ENCODE measurements around the gene RNF26.
"Not testable (repeated sequence)": the region's sequence is repeated elsewhere in the genome, so short reads cannot be mapped to it uniquely, and the experiment has no call there.

RNF26 gene

DNA sequence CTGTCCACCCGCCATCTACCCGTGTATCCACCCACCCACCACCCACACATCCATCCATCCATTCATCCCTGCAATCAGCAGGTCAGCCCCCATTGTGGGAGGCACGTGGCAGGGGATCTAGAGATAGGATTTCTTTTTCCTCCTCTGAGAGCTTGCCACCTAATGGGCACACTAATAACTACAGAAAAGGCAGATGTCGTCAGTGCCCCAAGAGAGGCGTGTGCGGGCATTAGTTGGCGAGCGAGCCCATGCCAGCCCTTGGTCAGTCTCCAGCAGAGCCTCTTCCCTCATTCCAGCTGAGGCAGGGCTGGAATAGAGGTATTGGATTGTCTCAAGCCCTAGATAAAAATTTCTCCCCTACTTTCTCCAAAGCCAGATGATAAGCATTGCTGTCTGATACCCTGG, 37.5 kb downstream of the RNF26 start:
- DNase-seq (ENCODE audit: low read depth), result no peak

DNA sequence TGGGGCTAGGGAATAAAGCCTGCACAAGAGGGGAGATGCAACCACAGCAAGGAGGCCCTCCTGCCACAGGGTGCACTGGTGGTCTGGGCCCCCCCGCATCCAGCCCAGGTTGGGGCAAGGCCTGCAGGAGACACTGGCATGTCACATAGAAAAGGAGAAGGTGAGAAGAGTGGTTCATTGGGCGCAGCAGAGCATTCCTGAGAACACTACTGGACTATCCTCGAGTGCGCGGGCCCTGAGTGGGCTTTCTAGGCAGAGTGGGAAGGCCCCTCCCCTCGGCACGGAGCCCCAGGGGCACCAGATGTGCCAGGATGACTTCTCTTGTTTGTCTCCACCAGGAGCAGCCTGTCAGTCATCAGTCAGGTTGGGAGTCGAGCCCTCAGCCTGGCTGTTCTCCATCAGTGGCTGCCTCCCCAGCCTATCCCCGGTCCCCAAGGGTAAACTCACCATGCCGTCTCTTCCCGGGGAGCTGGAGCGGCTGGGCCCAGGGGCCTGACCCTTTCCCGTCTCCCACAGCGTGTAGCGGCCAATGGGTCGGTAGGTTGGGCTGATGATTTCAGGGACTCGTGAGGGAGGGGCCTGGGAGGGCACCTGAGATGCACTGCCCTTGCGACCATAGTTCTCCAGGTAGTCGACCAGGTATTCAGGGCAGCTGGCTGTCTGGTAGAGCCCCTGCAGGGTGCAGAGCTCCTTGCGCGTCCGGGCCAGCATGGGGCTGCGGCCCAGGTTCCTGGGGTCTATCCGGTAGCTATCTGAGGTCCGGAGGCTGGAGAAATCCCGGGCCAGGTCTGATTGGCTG, 38.1 kb downstream of the RNF26 start:
- DNase-seq (ENCODE audit: low read depth), result no peak

DNA sequence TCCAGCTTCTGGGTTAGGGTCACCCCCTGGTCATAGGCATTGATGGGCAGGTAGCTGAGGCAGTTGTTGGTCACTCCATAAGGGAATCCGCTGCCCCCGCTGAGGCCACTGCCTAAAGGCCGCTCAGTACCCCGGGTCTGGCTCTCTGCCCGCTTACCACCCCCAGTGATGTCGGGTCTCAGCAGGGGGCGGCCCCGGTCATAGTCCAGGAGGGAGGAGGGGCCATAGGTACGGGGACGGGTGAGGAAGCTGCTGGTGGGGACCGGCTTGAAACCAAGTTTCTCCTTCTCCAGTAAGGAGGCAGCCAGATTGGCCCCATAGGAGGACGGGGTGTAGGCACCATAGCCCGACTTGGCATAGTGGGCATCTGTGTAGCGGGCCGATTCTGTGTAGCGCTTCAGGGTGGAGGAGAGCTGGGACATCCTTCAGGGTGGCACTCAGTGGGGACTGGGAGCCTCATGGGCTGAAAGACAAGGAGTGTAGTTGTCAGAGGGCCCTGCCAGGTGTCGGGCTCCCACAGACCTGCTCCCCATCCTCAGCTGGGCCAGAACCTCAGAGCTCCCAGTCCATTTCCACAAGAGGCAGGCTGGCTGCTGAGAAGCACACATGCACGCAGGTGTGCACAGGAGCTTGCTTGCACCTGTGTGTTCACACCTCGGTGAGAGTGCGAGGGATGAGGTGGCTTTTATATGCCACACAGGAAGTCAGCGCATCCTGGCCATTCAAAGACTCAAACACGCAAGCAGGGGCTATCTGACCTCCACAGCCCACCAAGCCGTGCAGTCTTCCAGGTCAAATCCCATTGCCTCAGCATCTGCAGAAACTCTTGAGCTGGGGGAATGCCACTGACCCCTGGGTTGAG, 39.0 kb downstream of the RNF26 start:
- no peak for DNase-seq (ENCODE audit: low read depth)

DNA sequence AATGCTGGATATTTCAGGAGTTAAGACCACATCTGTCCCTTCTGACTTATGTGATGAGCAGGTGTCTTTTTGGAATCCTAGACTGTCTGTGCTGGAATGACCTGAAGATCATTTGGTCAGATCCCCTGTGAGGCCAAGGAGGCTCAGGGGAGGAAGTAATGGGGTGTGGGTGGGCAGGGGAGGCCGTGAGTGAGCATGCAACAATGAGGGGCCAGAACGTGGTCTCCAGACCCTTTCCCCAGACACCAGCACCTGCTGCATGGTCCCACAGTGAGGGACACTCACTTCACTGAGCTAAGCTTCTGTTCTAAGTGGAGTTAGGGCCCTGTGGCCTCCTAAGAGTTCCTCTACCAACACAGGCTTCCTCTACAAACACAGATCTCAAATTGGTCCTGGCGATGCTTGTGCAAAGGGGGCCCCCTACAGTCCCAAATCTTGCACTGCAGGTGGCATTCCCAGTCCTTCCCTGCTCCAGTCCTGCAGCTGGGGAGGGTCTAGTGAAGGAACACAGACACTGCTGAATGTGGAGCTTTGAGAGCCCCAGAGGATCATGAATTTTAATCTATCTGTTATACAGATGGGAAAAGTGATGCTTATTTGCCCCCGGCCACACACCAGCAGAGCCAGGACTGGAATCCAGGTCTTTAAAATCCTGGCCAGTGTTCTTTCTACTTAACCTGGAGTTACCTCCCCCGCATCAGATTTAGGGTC, 39.7 kb downstream of the RNF26 start:
- DNase-seq (ENCODE audit: low read depth), result peak; percentile 77

- DNase-seq (ENCODE audit: low read depth), result no peak
Observed at GRCh38 chr11:119374632-119375336, 40.5 kb downstream of the RNF26 start.

DNA sequence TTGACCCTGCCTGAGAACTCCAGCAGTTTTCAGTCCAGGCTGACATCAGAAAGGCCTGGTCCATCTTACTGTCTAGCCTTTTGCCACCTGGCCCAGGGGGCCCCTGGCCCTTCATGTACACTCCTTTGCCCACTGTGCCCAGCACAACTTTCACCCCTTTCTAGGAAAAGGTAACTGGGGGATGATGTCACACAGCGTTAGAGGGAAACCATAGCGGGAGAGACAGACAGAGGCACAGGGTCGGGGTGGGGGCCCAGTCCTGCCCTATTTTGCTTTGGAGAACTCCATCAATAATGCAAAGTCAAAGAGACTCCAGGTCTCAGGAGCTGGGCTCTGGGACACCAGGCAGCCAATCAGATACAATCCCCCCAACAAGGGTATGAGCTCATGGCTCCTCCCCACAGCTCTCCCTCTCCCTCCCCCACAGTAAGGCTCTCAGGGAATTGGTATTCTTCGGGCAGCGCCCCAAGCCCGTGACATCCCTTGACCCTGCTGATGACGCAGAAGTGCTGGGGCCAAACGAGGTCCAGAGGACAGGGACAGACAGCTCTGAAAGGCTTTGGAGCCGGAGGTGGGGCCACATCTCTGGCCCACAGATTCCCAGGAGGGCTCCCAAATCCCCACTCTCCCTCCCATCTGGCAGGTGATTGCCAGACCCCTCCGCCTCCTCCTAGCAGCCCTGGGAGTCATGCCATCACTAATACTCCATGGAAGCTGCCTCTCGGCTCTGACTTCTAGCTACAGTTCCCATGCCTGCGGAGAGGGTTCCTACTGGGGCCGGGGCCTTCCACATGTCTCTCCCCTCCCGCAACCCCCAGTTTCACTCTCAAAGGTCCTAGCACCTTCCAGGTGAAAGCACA, 41.2 kb downstream of the RNF26 start:
- DNase-seq (ENCODE audit: low read depth), result peak; percentile 80

DNA sequence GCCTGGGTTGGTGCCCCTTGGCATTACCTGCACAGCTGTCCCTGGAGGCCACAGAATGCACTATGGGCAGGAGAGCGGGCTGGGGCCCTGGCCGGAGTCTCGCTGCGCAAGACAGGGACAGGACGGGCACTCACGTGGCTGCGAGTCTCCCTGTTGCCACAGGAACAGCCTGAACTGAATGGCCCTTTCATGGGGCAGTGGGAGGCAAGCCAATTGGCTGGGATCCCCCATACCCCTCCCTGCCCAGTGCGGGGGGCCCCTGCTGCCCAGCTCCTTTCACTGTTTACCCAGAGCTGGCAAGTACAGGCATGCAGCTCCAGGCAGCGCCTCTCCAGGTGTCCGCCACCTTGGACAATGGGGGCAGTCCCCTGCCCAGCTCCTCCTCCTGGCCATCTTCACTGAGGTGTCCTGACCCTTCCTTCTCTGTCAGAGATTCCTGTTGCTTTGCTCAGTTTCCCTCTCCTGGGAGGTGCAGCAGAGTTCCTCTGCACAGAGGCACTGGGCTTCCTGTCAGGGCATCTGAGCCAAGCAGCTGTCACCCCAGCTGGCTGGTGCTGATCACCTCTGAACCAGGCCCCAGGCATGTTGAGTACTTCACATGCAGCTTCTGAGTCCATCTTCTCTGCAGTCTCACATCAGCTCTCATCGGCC, 42.0 kb downstream of the RNF26 start:
- DNase-seq (ENCODE audit: low read depth), result no peak

DNA sequence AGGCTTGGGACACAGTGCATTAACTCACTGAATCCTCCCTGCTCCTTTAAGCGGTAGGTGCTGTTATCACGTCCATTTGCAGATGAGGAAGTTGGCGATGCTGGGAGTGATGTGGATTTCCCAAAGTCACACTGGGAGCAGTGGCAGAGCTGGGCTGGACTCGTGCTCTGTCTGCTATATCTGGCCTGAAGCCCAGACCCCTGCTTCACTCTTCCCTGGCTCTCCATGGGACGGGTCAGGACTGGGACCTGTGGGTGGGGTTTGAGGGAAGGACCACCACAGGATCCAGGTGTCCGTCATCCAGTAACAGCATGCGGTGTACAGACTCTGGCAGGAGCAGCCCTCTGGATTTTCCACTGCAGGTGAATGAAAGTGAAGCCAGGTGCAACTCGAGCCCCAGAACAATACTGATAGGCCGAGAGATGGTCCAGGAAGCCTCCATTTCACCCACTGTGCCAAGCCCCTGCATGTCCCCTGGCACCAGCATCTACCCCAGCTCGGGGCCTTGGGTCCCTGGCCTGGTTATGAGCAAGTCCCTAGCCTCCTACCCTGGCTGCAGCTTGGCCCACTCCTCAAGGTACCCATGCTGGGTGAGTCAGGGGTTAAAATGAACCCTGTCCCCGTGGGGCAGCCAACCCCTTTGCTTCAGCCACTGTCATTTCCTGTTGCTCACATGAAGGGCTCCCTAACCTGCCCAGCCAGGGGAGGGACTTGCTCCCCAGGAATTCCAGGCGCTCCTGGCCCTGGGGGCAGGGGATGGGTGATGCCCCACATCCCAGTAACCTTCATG, 43.0 kb downstream of the RNF26 start:
- no peak for DNase-seq (ENCODE audit: low read depth)

DNA sequence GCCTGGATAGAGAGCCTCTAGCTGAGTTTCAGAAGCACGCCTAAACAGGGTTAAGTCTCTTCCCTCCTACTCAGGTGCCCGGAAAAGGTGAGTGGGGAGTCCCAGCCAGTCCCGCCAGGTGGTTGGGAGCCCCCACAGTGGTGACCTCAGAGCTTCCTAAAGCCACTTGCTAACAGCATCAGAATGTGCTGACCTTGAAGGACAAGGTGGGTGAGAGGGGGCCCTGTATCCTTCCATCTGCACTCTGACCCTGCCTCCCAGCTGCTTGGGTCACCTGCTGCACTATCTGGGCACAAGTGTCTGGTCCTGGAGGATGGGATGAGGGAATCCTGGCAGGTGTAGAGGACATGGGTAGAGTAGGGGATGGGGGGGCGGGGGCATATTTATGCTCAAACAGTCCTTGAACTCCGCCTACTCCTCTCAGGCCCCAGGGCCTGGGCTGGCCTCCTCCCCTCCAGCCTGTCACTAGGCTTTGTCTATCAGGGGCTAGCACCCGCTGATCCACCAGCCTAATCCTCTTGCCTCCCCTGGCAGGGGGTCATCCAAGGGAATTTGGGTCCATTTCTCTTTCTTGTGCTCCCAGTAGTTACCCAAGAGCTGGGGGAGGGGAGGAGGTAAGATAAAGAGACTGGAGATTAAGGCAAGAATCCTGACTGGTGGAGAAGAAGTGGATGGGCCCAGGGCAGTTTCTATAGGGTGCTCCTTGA, 43.8 kb downstream of the RNF26 start:
- no peak for DNase-seq (ENCODE audit: low read depth)

- DNase-seq (ENCODE audit: low read depth), result no peak
Observed at GRCh38 chr11:119378851-119379465, 44.6 kb downstream of the RNF26 start.

DNA sequence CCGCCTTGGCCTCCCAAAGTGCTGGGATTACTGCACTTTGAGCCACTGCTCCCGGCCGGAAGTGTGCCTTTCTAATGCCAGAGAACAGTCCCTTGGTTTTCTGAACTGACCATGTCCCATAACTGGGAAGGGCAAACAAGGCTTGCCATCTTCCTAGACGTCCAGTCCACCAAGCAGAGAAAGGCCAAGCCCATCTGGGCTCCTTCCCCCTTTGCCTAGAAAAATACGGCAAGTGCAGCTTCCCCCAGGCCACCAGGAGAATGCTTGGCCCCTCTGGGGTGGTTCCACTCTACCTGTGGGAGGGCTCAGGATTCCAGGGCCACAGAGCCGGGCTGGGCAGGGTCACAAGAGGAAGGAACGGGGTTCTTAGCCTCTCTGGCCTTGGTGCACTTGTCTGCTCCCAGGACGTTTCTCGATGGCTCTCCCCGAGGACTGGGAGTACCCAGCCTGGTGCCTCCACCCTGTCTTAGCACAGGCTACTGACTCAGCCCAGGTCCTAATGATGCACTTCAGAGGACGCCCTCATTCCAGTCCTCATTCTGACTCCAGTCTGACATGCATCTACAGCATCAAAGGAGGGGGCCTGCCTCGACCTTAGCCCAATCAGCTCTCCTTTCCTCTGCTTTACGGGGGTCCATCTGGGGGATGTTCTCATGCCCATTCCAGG, 46.0 kb downstream of the RNF26 start:
- DNase-seq (ENCODE audit: low read depth), result no peak

DNA sequence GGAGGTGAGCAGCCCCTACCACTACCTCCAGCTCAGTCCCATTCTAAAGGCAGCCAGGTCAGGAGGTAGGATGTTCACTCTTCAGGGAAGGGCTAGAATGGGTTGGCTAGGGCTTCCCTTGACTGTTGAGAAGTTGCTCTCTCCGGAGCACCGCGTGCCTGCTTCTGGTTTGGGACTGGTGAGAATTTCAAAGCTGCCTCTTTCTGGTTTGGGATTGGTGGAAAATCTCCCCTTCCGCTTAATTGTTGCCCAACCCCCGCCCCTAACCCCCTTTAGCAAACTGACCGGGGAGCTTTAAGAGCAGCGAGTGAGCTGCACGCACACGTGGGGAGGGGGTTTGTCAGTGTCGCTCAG, 46.5 kb downstream of the RNF26 start:
- DNase-seq (ENCODE audit: low read depth), result no peak

DNA sequence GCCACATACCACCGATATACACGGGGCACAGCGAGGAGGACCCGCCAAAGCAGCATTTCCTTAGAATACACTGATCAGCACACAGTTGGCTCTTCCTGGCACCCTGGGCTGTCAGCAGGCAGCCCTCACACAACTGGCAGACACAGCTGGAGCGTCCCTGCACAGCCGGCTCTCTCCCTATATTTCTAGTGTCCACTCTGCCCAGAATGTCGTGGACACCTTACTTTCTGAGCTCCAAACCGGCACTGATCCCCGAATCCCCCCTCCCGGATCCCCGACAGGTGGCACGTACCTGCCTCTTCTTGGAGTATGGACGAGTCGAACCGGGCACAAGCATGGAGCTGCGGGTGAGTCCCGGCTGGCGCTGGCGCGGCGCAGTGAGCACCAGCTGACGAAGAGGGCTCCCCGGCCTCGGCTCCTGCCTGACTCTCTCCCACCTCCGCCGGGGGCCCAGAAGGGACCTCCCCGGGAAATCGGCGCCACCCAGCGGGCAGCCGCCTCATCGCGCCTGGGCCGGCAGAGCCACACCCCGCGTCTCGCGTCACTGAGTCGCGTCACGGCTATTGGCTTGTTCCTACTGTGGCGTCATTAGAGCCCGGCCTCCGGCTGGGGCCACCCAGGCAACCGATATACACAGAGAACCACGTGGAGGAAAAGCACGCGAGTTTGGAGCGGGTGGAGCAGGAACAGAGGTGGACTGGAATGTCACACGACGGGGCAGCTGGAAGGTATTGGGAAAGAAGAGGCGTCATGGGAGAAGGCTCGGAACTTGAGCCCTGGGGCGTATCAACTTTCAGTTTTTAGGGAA, 47.1 kb downstream of the RNF26 start, which contains the start of gene USP2:
Gene USP2 (minus strand): TSS at position 510 of the 808 bp plus-strand sequence. CDS start 8,210 bp downstream, outside the sequence.
- peak; percentile 91 for DNase-seq (ENCODE audit: low read depth)

GRCh38 chr11:119382101-119382500, 47.8 kb downstream of the RNF26 start:
- DNase-seq (ENCODE audit: low read depth), result no peak

- not testable (repeated sequence) for DNase-seq (ENCODE audit: low read depth)
Observed at GRCh38 chr11:119382513-119382912, 48.2 kb downstream of the RNF26 start.

DNA sequence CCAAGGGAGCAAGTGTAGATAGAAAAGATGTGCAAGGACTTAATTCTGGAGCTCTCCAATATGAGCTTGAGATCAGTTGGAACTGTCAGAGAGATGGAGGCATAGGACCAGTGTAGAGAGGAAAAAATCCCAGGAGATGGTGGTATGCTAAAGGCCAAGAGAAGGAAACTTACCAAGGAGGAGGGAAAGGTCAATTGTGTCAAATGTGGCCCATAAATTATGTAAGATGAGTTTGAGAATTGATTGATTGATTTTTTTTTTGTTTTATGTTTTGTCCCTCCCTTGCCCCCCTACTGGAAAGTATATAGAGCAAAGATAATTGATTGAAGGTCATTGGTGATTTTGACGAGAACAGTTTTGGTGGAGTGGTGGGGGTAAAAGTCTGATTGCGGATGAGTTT, 50.0 kb downstream of the RNF26 start:
- no peak for DNase-seq (ENCODE audit: low read depth)

All from fibroblast of the conjunctiva (primary cell).